Upper lobe of right lung (tissue), 1 donor: Measurements from ENCODE around the gene YOD1. TPM values are rescaled to one million over a fixed set of nuclear protein-coding genes. Genes with fewer than 3 reads are reported as not detected.
A peak's percentile ranks its signal among the peaks of the same experiment; 100 is the strongest.

ENCODE experiments used
- ATAC-seq: fragments of 200-7000 bp; cut with Tn5 transposase; one replicate; pipeline ENCODE4 v1.9.1; 2020; ENCODE audit warnings: mild to moderate bottlenecking, moderate library complexity
- DNase-seq: peaks from one replicate; pipeline ENCODE4 v3.0.0-alpha.2; 2020
- H3K27ac ChIP-seq: fragments of 200-600 bp; one replicate; pipeline ENCODE4 v1.8.0; 2022
- H3K27me3 ChIP-seq: fragments of 200-600 bp; one replicate; pipeline ENCODE4 v1.8.0; 2022; ENCODE audit warnings: mild to moderate bottlenecking
- H3K36me3 ChIP-seq: fragments of 200-600 bp; one replicate; pipeline ENCODE4 v1.8.0; 2022
- H3K4me1 ChIP-seq: fragments of 200-600 bp; one replicate; pipeline ENCODE4 v1.8.0; 2022
- H3K4me3 ChIP-seq: fragments of 200-600 bp; one replicate; pipeline ENCODE4 v1.8.0; 2022; ENCODE audit warnings: mild to moderate bottlenecking
- H3K9me3 ChIP-seq: fragments of 200-600 bp; one replicate; pipeline ENCODE4 v1.8.0; 2022
- intact Hi-C: fragments of 100-400 bp; cut with DNase I; formaldehyde crosslinking; loops from one replicate; pipeline ENCODE4 v1.11.0; 2022
- total RNA-seq: library from RNA; stranded (reverse); fragmentation: NEBNext Ultra II Directional; extraction: Animal tissue kit (Norgen Biotek cat#: 25700); gene quantifications from one replicate; pipeline ENCODE4 v1.2.1, GENCODE V29; 2021
- TF ChIP-seq, protein P1 (sequence below): fragments of 200-600 bp; IDR thresholded peaks from one replicate; pipeline ENCODE4 v1.8.0; 2022; ENCODE audit warnings: antibody characterized with exemption
- donor health status: DM: no; HTN: yes; CAD: no; lungs with severe emphysema.

The YOD1 gene
- total RNA-seq, 1 donor from 2014 or later, result 7.0 TPM

DNA sequence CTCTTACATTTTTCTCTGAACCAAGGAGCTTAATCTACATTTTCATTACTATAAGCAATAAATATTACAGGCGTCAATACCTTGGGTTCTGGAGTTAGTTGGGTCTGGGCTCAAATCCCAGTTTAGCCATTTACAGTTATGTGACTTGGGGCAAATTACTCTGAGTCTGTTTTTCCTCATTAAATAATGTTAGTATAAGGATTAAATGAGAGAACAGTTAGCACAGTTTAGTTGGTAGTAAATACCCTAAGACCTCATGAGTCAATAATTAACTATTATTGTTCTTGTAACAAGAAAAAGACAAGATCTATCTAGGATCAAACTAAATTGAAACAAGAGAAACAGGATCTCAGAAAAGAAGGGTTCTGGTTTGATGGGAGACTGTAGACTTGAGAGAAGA, 23.1 kb downstream of the YOD1 start:
- TF ChIP-seq, protein P1, sequence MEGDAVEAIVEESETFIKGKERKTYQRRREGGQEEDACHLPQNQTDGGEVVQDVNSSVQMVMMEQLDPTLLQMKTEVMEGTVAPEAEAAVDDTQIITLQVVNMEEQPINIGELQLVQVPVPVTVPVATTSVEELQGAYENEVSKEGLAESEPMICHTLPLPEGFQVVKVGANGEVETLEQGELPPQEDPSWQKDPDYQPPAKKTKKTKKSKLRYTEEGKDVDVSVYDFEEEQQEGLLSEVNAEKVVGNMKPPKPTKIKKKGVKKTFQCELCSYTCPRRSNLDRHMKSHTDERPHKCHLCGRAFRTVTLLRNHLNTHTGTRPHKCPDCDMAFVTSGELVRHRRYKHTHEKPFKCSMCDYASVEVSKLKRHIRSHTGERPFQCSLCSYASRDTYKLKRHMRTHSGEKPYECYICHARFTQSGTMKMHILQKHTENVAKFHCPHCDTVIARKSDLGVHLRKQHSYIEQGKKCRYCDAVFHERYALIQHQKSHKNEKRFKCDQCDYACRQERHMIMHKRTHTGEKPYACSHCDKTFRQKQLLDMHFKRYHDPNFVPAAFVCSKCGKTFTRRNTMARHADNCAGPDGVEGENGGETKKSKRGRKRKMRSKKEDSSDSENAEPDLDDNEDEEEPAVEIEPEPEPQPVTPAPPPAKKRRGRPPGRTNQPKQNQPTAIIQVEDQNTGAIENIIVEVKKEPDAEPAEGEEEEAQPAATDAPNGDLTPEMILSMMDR, result no peak
- Histone ChIP-seq H3K27me3 (no peaks in the 10 kb centered on the region), H3K4me1 (peaks cover 26% of the 10 kb centered on the region), H3K27ac (peak overlapping the region; percentile 81), H3K9me3 (no peaks in the 10 kb centered on the region), H3K36me3 (no peaks in the 10 kb centered on the region), H3K4me3 (peak overlapping the region; percentile 47)
- intact Hi-C loops, result no loop called here
- DNase-seq, result no peak
- no peak for ATAC-seq

- H3K9me3 ChIP-seq, result no peaks in the 10 kb centered on the region
- peak overlapping the region; percentile 81 for H3K27ac ChIP-seq
- DNase-seq (peak; percentile 75), ATAC-seq (peak; percentile 67)
- TF ChIP-seq, protein P1, result no peak
- intact Hi-C loops, result no loop called here
- H3K27me3 ChIP-seq, result no peaks in the 10 kb centered on the region
- H3K4me3 ChIP-seq, result peak overlapping the region; percentile 47
- peaks cover 26% of the 10 kb centered on the region for H3K4me1 ChIP-seq
- no peaks in the 10 kb centered on the region for H3K36me3 ChIP-seq
Observed at GRCh38 chr1:207027206-207027777, 23.7 kb downstream of the YOD1 start.

- ATAC-seq, result no peak
- TF ChIP-seq, protein P1, result no peak
- peaks cover 26% of the 10 kb centered on the region for H3K4me1 ChIP-seq
Observed at GRCh38 chr1:207026104-207026534, 24.9 kb downstream of the YOD1 start.

DNA sequence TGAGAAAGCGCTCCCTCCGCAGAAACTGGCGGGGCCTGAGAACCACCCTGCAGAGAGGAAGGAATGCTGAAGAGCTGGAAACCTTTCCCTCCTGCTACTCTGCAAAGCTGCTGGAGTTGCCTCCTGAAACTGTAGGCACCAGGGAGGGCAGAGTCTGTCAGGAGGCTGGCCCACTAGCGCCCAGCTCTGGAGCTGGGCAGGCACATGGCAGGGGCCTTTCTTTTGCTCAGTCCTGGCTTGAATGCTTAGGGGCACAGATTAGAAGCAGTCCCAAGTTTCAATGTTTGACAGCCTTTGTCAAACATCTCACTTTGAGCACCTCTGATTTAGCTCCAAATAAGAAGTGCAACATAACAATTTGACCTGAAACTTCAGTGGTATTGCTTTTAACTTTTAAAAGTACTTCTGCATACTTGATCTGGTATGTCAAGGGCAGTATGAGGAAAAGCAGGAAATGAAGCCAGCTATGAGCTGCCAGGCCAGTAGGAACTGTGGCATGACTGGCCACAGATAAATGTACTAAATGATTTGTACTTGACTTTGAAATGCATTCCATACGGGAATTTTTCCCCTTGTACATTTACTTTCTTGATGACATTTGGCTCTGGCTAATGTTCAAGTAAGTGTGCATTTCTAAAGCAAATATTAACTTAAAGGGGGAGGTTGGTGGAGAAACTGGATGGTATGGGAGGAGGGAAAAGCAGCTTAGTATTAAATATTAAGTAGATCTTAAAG, 25.7 kb downstream of the YOD1 start:
- DNase-seq, result peak; percentile 74
- H3K36me3 ChIP-seq, result no peaks in the 10 kb centered on the region
- H3K9me3 ChIP-seq, result no peaks in the 10 kb centered on the region
- H3K27ac ChIP-seq, result peak overlapping the region; percentile 81
- TF ChIP-seq, protein P1, result no peak
- H3K4me1 ChIP-seq, result peaks cover 26% of the 10 kb centered on the region
- no peaks in the 10 kb centered on the region for H3K27me3 ChIP-seq
- intact Hi-C loops, result no loop called here
- H3K4me3 ChIP-seq, result no peak overlapping the region
- peak; percentile 63 for ATAC-seq

More at GRCh38 chr1:207026104-207026534, 24.9 kb downstream of the YOD1 start:
- Histone ChIP-seq H3K36me3 (no peaks in the 10 kb centered on the region), H3K4me3 (peak overlapping the region; percentile 47), H3K9me3 (no peaks in the 10 kb centered on the region), H3K27ac (peak overlapping the region; percentile 81), H3K27me3 (no peaks in the 10 kb centered on the region)
- intact Hi-C loops, result no loop called here
- DNase-seq, result no peak

DNA sequence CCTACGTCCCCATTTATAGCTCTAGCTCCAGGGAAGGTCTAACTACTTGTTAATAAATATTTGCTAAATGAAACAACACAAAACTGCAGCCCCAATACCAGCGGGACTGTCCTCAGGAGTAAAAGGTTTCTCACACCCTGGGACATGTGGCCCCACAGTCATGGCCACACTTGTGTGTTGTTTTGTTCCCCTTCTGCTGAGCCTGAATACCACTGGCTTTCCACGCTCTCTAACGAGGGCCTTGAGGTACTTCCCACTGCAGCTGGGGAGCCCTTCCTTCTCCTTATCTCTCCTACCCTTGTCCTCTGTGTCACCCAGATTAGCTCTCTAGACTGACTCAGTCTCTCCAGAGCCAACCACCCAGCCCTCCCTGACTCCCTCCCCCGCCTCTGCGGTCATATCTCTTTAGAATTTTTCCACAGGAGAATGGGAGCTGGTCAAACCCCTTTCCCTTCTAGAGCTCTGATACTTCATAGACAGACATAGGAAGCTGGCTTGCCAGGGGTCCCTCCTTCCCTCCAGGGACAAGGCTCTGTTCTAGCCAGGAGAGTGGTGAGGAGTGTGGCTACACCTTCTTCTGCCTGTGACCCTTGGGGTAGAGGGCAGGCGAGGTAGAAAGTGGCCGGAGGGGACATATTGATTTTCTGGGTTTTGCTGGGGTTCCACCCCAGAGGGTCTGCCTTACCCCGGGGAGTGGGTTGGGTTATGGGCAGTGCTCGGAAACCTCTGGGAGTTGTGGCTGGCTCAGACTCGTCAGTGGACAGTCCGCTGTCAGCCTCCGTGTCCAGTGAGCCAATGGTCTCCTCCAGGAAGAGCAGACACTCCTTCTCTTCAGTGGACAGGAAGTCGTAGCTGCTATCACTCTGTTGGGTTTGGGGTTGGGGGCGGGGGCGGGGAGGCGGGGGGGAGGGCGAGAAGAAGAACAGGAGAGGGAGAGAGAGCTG, 26.5 kb downstream of the YOD1 start:
- Histone ChIP-seq H3K9me3 (no peaks in the 10 kb centered on the region), H3K4me3 (peak overlapping the region; percentile 7), H3K36me3 (no peaks in the 10 kb centered on the region), H3K27ac (peak overlapping the region; percentile 81), H3K27me3 (no peaks in the 10 kb centered on the region), H3K4me1 (peaks cover 26% of the 10 kb centered on the region)
- DNase-seq (no peak), ATAC-seq (peak; percentile 28)
- intact Hi-C loops, result no loop called here
- TF ChIP-seq, protein P1, result no peak
